HG03520 (cell line): ENCODE results near the gene COL18A1.
"Not testable (repeated sequence)": the region's sequence is repeated elsewhere in the genome, so short reads cannot be mapped to it uniquely, and the experiment has no call there.

Experiments used
- ATAC-seq: cut with Tn5 transposase; IDR thresholded peaks from one replicate; pipeline ENCODE4 v1.9.1; 2021; ENCODE audit warnings: mild to moderate bottlenecking, moderate library complexity; ENCODE audit not compliant: unreplicated experiment

COL18A1 gene

GRCh38 chr21:45438391-45439145, 33.6 kb downstream of the COL18A1 start:
- ATAC-seq: no peak

GRCh38 chr21:45439161-45439872, 34.4 kb downstream of the COL18A1 start:
- ATAC-seq: peak; percentile 46

DNA sequence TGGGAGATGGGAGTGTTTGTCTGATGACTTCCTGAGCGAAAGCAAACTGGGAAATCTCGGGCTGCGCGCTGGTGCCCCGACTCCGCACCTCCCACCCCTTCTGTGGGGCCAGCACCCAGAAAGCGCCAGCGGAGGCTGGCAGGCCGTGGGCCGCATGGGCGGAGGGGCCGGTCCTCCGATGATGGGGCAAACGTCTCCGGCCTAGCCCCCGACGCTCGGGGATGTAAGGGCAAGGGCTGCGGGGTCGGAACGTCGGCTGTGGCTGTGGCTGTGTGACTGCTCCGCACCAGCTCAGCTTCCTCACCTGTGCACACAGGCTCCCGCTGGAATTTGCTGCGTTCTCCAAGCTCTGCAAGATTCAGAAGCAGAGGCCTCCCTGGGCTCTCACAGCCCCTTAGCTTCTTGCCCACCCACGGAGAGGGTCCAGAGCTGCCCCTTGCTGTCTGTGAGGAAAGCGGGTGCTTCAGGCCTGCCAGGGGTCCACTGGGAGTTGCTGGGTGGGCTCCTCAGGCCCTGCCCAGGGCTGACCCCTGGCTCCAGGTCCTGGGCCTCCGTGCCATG, 35.0 kb downstream of the COL18A1 start:
- no peak for ATAC-seq

DNA sequence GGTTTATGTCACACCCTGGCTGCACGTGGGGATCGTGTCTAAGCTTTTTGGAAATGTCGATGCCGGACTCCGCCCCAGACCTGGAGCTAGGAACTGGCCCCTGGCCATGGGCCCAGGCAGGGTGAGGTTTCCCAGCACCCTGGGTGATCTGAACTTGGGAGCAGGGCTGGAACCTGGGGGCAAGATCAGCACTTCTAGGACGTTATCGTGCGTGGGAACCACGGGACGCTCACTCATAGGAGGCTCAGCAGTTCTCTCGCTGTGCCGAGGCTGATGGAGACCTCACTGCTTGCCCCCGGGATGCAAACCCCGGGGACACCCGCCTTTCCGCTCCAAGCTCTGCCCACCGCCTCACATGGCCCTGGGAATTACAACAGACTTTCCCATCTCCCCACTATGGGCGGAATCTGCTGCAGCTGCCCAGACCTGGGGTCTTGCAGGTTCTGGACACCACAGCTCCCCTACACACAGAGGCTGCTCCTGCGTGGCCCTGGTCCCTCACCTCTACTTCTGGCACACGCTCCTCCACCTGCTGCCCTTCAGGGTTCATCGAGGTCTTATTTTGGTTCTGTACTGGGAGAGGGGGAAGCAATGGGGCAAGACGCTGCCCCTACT, 35.9 kb downstream of the COL18A1 start:
- no peak for ATAC-seq

- no peak for ATAC-seq
Measured at GRCh38 chr21:45441431-45442255, 36.7 kb downstream of the COL18A1 start.

- ATAC-seq: no peak
Measured at GRCh38 chr21:45442276-45442675, 37.3 kb downstream of the COL18A1 start.

DNA sequence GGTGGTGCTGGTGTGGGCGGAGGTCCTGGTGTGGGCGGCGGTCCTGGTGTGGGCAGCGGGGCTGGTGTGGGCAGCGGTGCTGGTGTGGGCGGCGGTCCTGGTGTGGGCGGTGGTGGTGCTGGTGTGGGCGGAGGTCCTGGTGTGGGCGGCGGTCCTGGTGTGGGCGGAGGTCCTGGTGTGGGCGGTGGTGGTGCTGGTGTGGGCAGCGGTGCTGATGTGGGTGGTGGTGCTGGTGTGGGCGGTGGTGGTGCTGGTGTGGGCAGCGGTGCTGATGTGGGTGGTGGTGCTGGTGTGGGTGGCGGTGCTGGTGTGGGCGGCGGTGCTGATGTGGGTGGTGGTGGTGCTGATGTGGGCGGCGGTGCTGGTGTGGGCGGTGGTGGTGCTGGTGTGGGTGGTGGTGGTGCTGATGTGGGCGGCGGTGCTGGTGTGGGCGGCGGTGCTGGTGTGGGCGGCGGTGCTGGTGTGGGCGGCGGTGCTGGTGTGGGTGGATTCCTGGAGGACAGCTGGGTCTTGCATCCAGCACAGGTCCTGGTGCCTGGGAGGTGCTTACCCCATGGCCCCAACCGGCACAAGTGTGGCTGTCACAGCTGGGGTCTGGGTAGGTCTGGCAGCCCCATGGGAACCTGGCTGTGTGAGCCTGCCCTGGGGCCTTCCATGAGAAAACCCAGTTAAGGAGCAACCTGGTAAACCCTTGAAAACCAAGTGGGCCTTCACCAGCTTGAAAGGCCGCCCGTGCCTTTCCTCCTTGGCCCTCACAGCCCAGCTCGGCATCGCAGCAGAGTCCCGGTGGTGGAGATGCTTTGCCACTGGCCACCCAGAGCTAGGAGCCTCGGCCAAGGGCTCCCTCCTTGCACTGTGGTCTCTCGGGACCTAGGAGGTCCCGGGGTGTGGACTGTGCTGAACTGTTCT, 38.0 kb downstream of the COL18A1 start:
- ATAC-seq: not testable (repeated sequence)

GRCh38 chr21:45443595-45444181, 38.7 kb downstream of the COL18A1 start:
- ATAC-seq: no peak

DNA sequence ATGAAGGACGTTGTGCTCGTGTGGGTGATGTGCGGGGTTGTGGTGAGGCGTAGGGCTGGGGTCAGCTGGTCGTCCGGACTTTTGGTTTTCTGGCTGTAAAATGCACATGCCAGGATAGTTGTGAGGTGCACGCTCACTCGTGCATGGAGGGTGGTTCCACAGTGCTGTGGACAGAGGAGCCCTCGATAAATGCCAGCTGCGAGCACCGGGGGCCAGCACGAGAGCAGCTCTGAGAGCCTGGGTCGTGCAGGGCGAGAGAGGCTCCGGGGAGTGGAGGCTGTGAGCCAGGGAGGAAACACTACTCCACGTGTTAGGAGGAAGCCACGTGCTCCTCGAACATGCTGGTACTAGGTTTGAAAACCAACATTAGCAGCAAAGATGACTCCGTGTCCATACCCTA, 39.4 kb downstream of the COL18A1 start:
- no peak for ATAC-seq

DNA sequence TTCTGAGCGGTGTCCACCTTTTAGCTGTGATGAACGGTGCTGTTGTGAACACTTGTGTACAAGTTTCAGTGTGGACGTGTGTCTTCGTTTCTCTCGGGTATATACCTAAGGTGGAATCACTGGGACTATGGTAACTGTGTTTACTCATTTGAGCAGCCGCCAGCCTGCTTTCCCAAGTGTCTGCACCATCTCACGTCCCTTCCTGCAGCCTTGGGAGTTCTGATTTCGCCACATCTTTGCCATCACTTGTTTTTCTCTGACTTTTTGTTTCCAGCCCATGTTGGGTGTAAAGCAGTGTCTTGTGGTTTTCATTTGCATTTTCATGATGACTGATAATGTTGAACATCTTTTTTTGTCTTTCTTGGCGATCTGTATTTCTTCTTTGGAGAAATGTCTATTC, 40.4 kb downstream of the COL18A1 start:
- ATAC-seq: no peak

DNA sequence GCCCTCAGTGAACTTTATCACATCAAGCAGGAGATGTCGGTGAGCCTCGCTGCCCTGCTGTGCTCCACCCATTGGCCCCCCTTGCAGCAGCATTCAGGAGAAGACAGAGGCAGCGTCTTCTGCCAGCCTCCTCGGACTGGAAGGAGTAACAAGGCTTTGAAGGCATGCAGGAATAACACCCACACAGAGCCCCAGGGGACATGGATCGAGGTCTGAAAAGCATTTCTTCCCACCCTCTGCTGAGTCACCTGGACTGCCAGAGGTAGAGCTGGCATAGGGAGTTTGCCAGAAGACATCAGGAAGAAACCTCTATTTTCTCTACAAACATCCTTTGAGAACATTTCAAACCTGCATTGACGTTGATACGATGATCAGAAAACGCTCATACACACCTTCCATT, 42.9 kb downstream of the COL18A1 start:
- no peak for ATAC-seq

GRCh38 chr21:45448283-45448809, 43.4 kb downstream of the COL18A1 start:
- ATAC-seq: no peak

GRCh38 chr21:45448810-45449657, 44.1 kb downstream of the COL18A1 start:
- ATAC-seq: no peak

- no peak for ATAC-seq
Measured at GRCh38 chr21:45449658-45450422, 44.9 kb downstream of the COL18A1 start.

DNA sequence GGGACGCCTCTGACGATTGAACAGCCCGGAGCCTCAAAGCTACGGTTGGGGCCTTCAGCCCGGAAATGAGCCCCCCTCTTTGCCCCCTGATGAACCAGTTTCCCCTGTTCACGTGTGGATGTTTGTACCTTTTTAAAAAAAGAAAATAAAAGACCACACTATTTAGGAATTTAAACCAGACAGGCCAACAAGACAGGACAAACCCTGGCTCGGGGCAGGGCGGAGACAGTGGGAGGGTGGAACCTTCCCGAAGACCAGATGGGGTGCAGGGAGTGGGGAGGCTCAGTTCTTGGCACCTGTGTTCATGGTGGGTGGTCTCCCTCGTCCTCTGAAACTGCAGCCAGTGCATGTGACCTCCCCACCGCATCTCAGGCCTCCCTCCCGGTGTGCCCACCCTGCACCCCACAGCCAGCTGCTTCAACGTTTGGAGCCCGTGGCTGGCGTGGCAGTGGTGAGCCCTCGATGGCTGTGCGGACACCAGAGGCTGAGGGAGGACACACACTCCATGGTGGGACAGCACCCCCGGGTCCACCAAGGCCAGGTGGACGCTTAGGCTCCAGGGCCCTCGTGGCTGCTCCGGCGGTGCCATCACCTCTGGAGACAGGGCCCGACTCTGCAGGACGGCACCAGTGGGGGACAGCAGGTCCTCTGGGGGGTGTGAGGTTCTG, 45.6 kb downstream of the COL18A1 start:
- no peak for ATAC-seq

- no peak for ATAC-seq
Measured at GRCh38 chr21:45451091-45451740, 46.3 kb downstream of the COL18A1 start.
